ENCODE results near the gene KCNG2. TPM values are rescaled to one million over a fixed set of nuclear protein-coding genes. Genes with fewer than 3 reads are reported as not detected.

KCNG2 gene
- total RNA-seq, 1 donor from 2014 or later, result 0.52 TPM

GRCh38 chr18:79768745-79769144 is 29.0 kb upstream of the KCNG2 start:
- H3K4me3 ChIP-seq (ENCODE audit: low read length in 3 of 3), result no peak overlapping the region
- peaks cover 2 to 5% (median 4%) of the 10 kb centered on the region in 3 donors for H3K9me3 ChIP-seq (ENCODE audit: control insufficient read depth in 3 of 3, low read length in 3 of 3)
- H3K27ac ChIP-seq (ENCODE audit: low read depth, low read length), result no peak overlapping the region
- H3K36me3 ChIP-seq (ENCODE audit: control insufficient read depth in 3 of 3, insufficient read depth in 3 of 3, low read length in 3 of 3), result no peaks in the 10 kb centered on the region
- no peaks in the 10 kb centered on the region for H3K4me1 ChIP-seq (ENCODE audit: control insufficient read depth in 3 of 3, insufficient read depth in 3 of 3, low read length in 3 of 3)
- peaks cover 6 to 27% (median 19%) of the 10 kb centered on the region in 3 donors for H3K27me3 ChIP-seq (ENCODE audit: control insufficient read depth in 3 of 3, insufficient read depth in 3 of 3, low read length in 3 of 3)
- H3K9ac ChIP-seq (ENCODE audit: low read depth in 1 of 3, low read length in 3 of 3), result no peak overlapping the region

DNA sequence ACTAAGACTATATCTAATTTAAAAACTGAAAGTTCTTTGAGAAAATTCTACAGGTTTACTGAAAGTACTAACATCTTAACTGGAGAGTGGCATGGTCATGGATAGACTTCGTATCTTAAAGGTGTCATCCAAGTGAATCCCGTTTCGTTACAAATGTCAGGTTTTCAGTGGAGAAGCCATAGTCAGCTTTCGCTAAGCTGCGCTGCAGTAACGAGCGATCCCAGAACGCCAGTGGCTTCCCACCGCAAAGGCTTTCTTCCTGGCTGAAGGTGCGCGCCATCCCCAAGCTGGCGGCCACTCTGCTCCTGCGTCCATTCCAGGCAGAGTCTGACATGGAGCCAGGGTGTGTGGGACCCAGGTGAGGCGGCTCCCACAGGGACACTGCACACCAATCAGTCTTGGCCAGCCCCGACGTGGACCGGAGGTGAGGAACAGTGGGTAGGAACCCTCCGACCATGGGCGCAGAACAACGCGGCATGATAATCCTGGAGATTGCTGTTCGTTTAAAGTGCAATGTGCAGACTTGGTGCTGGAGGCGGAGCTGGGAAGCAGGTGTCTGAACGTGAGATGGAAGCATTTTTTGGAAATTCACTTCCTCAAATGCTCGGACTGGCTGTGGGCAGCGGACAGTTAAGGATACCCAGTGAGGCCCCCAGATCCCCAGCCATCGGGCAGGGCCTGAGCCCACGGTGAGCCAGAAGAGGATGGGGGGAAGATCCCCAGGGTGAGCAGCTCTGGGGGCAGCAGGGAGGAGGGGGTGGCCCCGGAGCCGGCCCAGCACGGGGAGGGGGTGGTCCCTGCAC is 27.8 kb upstream of the KCNG2 start:
- H3K9me3 ChIP-seq (ENCODE audit: control insufficient read depth in 3 of 3, low read length in 3 of 3), result peaks cover 2 to 5% (median 4%) of the 10 kb centered on the region in 3 donors
- no peak overlapping the region for H3K4me3 ChIP-seq (ENCODE audit: low read length in 3 of 3)
- no peaks in the 10 kb centered on the region for H3K36me3 ChIP-seq (ENCODE audit: control insufficient read depth in 3 of 3, insufficient read depth in 3 of 3, low read length in 3 of 3)
- H3K27me3 ChIP-seq (ENCODE audit: control insufficient read depth in 3 of 3, insufficient read depth in 3 of 3, low read length in 3 of 3), result peaks cover 10 to 34% (median 22%) of the 10 kb centered on the region in 3 donors
- no peaks in the 10 kb centered on the region for H3K4me1 ChIP-seq (ENCODE audit: control insufficient read depth in 3 of 3, insufficient read depth in 3 of 3, low read length in 3 of 3)
- no peak overlapping the region for H3K27ac ChIP-seq (ENCODE audit: low read depth, low read length)
- H3K9ac ChIP-seq (ENCODE audit: low read depth in 1 of 3, low read length in 3 of 3), result no peak overlapping the region

GRCh38 chr18:79770501-79770815 is 27.3 kb upstream of the KCNG2 start:
- H3K27ac ChIP-seq (ENCODE audit: low read depth, low read length), result no peak overlapping the region
- no peaks in the 10 kb centered on the region for H3K4me1 ChIP-seq (ENCODE audit: control insufficient read depth in 3 of 3, insufficient read depth in 3 of 3, low read length in 3 of 3)
- no peaks in the 10 kb centered on the region for H3K36me3 ChIP-seq (ENCODE audit: control insufficient read depth in 3 of 3, insufficient read depth in 3 of 3, low read length in 3 of 3)
- H3K4me3 ChIP-seq (ENCODE audit: low read length in 3 of 3), result no peak overlapping the region
- peaks cover 10 to 39% (median 27%) of the 10 kb centered on the region in 3 donors for H3K27me3 ChIP-seq (ENCODE audit: control insufficient read depth in 3 of 3, insufficient read depth in 3 of 3, low read length in 3 of 3)
- H3K9ac ChIP-seq (ENCODE audit: low read depth in 1 of 3, low read length in 3 of 3), result no peak overlapping the region
- peaks cover 2 to 5% (median 4%) of the 10 kb centered on the region in 3 donors for H3K9me3 ChIP-seq (ENCODE audit: control insufficient read depth in 3 of 3, low read length in 3 of 3)

GRCh38 chr18:79770826-79771225 is 26.9 kb upstream of the KCNG2 start:
- Histone ChIP-seq H3K27ac (ENCODE audit: low read depth, low read length) (no peak overlapping the region), H3K9me3 (ENCODE audit: control insufficient read depth in 3 of 3, low read length in 3 of 3) (peaks cover 2 to 5% (median 4%) of the 10 kb centered on the region in 3 donors), H3K4me1 (ENCODE audit: control insufficient read depth in 3 of 3, insufficient read depth in 3 of 3, low read length in 3 of 3) (no peaks in the 10 kb centered on the region), H3K27me3 (ENCODE audit: control insufficient read depth in 3 of 3, insufficient read depth in 3 of 3, low read length in 3 of 3) (peaks cover 10 to 38% (median 30%) of the 10 kb centered on the region in 3 donors), H3K9ac (ENCODE audit: low read depth in 1 of 3, low read length in 3 of 3) (no peak overlapping the region), H3K36me3 (ENCODE audit: control insufficient read depth in 3 of 3, insufficient read depth in 3 of 3, low read length in 3 of 3) (no peaks in the 10 kb centered on the region), H3K4me3 (ENCODE audit: low read length in 3 of 3) (no peak overlapping the region)

DNA sequence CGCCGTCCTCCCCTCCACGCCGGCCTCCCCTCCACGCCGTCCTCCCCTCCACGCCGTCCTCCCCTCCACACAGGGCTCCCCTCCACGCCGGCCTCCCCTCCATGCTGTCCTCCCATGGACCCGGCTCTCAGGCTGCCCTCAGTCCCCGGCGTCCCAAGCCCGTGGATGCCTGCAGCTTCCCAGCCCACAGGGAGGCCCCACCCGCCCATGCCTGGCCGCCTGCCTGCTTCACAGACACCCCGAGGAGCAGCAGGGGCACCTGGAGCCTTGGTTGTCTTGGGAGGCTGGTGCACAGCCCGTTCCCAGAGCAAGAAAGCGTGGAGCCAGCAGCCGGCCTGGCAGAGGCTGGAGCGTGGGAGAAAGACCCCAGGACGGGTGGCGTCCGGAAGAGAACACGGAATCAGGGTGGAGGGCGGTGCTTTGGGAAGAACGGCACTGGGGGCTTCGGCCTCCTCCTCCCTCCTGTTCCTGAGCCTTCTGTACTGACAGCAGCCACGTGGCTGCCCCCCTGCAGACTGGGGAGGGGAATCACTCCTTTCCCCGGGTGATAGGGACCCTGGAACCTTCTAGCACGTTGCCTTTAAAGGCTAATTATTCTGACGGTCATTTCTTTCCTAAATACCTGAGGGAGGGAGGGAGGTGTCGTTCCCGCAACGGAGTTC is 26.2 kb upstream of the KCNG2 start:
- Histone ChIP-seq H3K9ac (ENCODE audit: low read depth in 1 of 3, low read length in 3 of 3) (no peak overlapping the region), H3K27me3 (ENCODE audit: control insufficient read depth in 3 of 3, insufficient read depth in 3 of 3, low read length in 3 of 3) (peaks cover 11 to 39% (median 32%) of the 10 kb centered on the region in 3 donors), H3K4me3 (ENCODE audit: low read length in 3 of 3) (no peak overlapping the region), H3K9me3 (ENCODE audit: control insufficient read depth in 3 of 3, low read length in 3 of 3) (peaks cover 2 to 5% (median 4%) of the 10 kb centered on the region in 3 donors), H3K4me1 (ENCODE audit: control insufficient read depth in 3 of 3, insufficient read depth in 3 of 3, low read length in 3 of 3) (no peaks in the 10 kb centered on the region), H3K36me3 (ENCODE audit: control insufficient read depth in 3 of 3, insufficient read depth in 3 of 3, low read length in 3 of 3) (no peaks in the 10 kb centered on the region), H3K27ac (ENCODE audit: low read depth, low read length) (no peak overlapping the region)

- Histone ChIP-seq H3K36me3 (ENCODE audit: control insufficient read depth in 3 of 3, insufficient read depth in 3 of 3, low read length in 3 of 3) (no peaks in the 10 kb centered on the region), H3K9me3 (ENCODE audit: control insufficient read depth in 3 of 3, low read length in 3 of 3) (peaks cover 2 to 5% (median 2%) of the 10 kb centered on the region in 3 donors), H3K27ac (ENCODE audit: low read depth, low read length) (no peak overlapping the region), H3K27me3 (ENCODE audit: control insufficient read depth in 3 of 3, insufficient read depth in 3 of 3, low read length in 3 of 3) (peaks cover 17 to 45% (median 38%) of the 10 kb centered on the region in 3 donors), H3K4me3 (ENCODE audit: low read length in 3 of 3) (no peak overlapping the region), H3K9ac (ENCODE audit: low read depth in 1 of 3, low read length in 3 of 3) (no peak overlapping the region), H3K4me1 (ENCODE audit: control insufficient read depth in 3 of 3, insufficient read depth in 3 of 3, low read length in 3 of 3) (no peaks in the 10 kb centered on the region)
Measured at GRCh38 chr18:79772108-79772864, 25.5 kb upstream of the KCNG2 start.

DNA sequence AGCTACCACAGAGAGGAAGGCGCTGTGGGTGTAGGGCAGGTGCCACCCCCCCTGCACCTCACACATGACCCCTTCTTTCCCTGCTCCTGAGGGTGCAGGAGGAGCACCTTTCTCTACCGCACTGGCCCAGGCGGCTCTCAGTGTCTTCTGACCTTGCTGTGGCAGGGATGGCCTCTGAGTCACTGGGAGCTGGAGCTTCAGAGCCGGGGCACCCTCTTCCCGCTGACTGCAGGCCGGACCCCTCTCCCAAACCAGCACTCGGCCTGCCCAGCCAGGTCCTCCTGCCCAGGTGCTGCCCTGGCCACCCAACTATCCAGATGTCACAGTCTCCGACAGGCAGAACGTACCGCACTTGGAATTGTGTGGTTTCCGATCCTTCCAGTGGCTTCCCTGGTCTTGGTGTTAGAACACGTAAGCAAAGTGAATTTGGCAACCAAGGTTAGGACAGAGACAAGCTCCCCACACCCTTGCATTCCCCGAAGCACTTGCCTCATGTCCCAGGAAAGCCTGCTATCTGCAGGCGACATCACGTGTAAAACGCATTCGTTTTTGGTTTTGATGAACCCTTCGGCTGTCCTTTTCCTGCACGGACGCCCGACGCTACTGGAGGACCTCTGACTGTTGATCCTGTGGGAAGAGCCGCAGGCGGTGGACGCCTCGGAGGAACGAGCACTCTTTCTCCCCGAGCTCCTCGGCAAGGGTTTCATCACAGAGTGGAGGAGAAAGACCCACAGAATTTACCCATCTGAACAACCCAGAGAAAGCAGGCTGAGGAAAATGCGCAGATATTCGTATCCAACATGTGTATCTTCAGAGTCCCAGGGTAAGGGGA is 24.7 kb upstream of the KCNG2 start:
- Histone ChIP-seq H3K9ac (ENCODE audit: low read depth in 1 of 3, low read length in 3 of 3) (no peak overlapping the region), H3K27me3 (ENCODE audit: control insufficient read depth in 3 of 3, insufficient read depth in 3 of 3, low read length in 3 of 3) (peaks cover 21 to 50% (median 39%) of the 10 kb centered on the region in 3 donors), H3K9me3 (ENCODE audit: control insufficient read depth in 3 of 3, low read length in 3 of 3) (peaks cover 0 to under 1% (median 0%) of the 10 kb centered on the region in 3 donors), H3K36me3 (ENCODE audit: control insufficient read depth in 3 of 3, insufficient read depth in 3 of 3, low read length in 3 of 3) (no peaks in the 10 kb centered on the region), H3K27ac (ENCODE audit: low read depth, low read length) (no peak overlapping the region), H3K4me1 (ENCODE audit: control insufficient read depth in 3 of 3, insufficient read depth in 3 of 3, low read length in 3 of 3) (no peaks in the 10 kb centered on the region), H3K4me3 (ENCODE audit: low read length in 3 of 3) (no peak overlapping the region)

- Histone ChIP-seq H3K4me1 (ENCODE audit: control insufficient read depth in 3 of 3, insufficient read depth in 3 of 3, low read length in 3 of 3) (no peaks in the 10 kb centered on the region), H3K27ac (ENCODE audit: low read depth, low read length) (no peak overlapping the region), H3K9me3 (ENCODE audit: control insufficient read depth in 3 of 3, low read length in 3 of 3) (no peaks in the 10 kb centered on the region), H3K27me3 (ENCODE audit: control insufficient read depth in 3 of 3, insufficient read depth in 3 of 3, low read length in 3 of 3) (peaks cover 26 to 53% (median 44%) of the 10 kb centered on the region in 3 donors), H3K36me3 (ENCODE audit: control insufficient read depth in 3 of 3, insufficient read depth in 3 of 3, low read length in 3 of 3) (no peaks in the 10 kb centered on the region), H3K4me3 (ENCODE audit: low read length in 3 of 3) (no peak overlapping the region), H3K9ac (ENCODE audit: low read depth in 1 of 3, low read length in 3 of 3) (no peak overlapping the region)
Measured at GRCh38 chr18:79774111-79774510, 23.6 kb upstream of the KCNG2 start.

DNA sequence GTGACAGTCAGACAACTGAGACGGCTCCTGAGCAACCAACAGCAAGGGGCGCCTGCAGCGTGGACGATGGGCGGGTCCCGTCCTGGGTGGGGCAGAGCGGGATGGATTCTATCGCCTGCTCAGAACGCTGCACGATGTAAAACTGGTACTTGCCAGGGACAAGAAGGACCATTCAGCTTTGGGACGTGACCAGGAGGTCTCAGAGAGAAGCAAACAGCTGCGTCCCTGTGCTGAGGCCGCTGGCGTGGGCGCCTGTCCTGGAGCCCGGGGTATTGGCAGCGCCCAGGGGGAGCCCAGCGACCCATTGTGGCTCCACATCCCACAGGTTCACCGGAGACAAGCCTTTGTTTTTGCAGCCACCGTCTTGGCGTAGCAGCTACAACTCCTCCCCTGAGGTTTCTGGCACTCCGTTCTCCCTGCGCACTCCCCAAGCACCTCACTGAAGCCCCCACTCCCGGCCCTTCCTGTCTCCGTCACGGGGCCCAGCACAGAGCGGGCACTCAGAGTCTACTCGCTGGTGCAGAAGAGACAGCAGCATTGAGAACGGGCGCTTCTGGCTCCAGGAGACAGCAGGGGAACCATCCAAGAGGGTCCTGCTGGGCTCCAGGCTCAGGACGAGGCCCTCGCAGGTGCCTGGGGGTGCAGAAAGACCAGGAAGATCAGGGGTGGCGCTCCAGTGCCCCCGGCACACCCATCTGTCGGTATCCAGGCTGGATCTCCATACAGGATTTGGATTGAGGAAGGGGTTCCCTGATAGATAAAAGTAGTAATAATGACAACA is 22.1 kb upstream of the KCNG2 start:
- Histone ChIP-seq H3K27me3 (ENCODE audit: control insufficient read depth in 3 of 3, insufficient read depth in 3 of 3, low read length in 3 of 3) (peaks cover 26 to 56% (median 50%) of the 10 kb centered on the region in 3 donors), H3K4me3 (ENCODE audit: low read length in 3 of 3) (no peak overlapping the region), H3K9ac (ENCODE audit: low read depth in 1 of 3, low read length in 3 of 3) (no peak overlapping the region), H3K4me1 (ENCODE audit: control insufficient read depth in 3 of 3, insufficient read depth in 3 of 3, low read length in 3 of 3) (no peaks in the 10 kb centered on the region), H3K36me3 (ENCODE audit: control insufficient read depth in 3 of 3, insufficient read depth in 3 of 3, low read length in 3 of 3) (no peaks in the 10 kb centered on the region), H3K27ac (ENCODE audit: low read depth, low read length) (no peak overlapping the region), H3K9me3 (ENCODE audit: control insufficient read depth in 3 of 3, low read length in 3 of 3) (no peaks in the 10 kb centered on the region)

Data from skeletal muscle tissue (tissue), 4 donors.